K562 (cell line): ENCODE measurements around the gene CFD.

ENCODE experiments used
- ARNT ChIP-seq, 2 experiments: fragments of 450-650 bp; IDR thresholded peaks; 2 replicates each; pipeline ENCODE4 v1.6.1; 2016; ENCODE audit warnings: mild to moderate bottlenecking in 1 of 2
- FOS ChIP-seq: IDR thresholded peaks from 3 replicates; pipeline ENCODE4 v1.6.1; 2011; ENCODE audit not compliant: insufficient read length; ENCODE audit errors: extremely low read depth
- RBM39 ChIP-seq: fragments of 200-400 bp; formaldehyde crosslinking; optimal IDR thresholded peaks from 2 replicates; pipeline ENCODE3; 2018; ENCODE audit warnings: low read depth, low read length
- SP1 ChIP-seq: sonication (generic); formaldehyde crosslinking; IDR thresholded peaks from 2 replicates; pipeline ENCODE4 v1.8.1; 2022; ENCODE audit warnings: mild to moderate bottlenecking, missing genetic modification reagents
- TRIM24 ChIP-seq, 2 experiments: fragments of 450-650 bp; IDR thresholded peaks; 2 replicates each; pipeline ENCODE4 v1.6.1; 2016
- ZFP30 ChIP-seq: fragments of 250-450 bp; sonication (Bioruptor Pico); IDR thresholded peaks from 2 replicates; pipeline ENCODE4 v1.8.0; 2022; ENCODE audit warnings: moderate library complexity, mild to moderate bottlenecking, inconsistent platforms, borderline replicate concordance
- ZNF384 ChIP-seq: IDR thresholded peaks from 2 replicates; pipeline ENCODE4 v1.6.1; 2012; ENCODE audit warnings: low read depth, low read length, improper control_type of control experiment
- TF ChIP-seq, protein P1 (sequence below), 3 experiments: IDR thresholded peaks in 2 of 3; conservative IDR thresholded peaks in 1 of 3; 2 replicates each; pipeline ENCODE4 v1.5.1; 2011 to 2012; ENCODE audit warnings: low read length in 3 of 3, mild to moderate bottlenecking in 3 of 3, control low read depth in 2 of 3, improper control_type of control experiment in 1 of 3, inconsistent platforms in 1 of 3, low read depth in 1 of 3, mixed read lengths in 1 of 3, moderate library complexity in 1 of 3; ENCODE audit not compliant: insufficient read depth in 2 of 3
- TF ChIP-seq, protein P2 (sequence below), 2 experiments: fragments of 450-650 bp in 1 of 2; IDR thresholded peaks; 2 replicates each; pipeline ENCODE4 v1.6.1; 2011 to 2017; ENCODE audit warnings: low read depth in 2 of 2, antibody characterized with exemption in 1 of 2, borderline replicate concordance in 1 of 2, low read length in 1 of 2, mild to moderate bottlenecking in 1 of 2, mixed read lengths in 1 of 2; ENCODE audit not compliant: control insufficient read depth in 1 of 2

DNA sequence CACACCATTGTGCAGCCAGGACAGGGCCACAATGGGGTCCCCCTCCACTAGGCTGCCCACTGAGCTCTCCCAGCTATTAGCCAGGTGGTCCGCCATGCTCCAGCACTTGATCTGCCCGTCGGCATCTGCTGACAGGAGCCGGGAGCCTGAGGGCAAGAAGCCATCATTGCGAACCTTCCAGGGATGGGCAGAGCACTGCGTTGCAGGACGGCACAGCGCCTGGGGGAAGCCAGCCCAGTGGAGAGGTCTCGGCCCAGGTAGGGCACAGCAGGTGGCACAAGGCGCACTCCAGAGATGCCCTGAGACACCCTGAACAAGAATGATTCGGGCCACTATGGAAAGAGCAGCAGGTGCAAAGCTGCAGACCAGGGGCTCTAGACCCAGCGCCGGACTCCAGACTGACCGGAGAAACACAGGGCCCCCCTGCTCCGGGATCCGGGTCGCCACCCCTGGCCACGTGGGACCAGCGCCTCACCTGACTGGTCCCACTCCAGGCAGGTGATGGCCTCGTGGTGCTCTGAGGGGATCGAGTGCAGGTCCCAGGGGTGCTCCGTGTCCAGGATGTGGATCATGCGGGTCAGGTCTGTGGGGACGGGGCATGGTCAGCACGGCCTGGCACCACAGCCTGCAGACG, 30.3 kb downstream of the CFD start:
- no peak for TF ChIP-seq ARNT (IDR thresholded peaks at IDR 0.05)
- TF ChIP-seq, protein P1, sequence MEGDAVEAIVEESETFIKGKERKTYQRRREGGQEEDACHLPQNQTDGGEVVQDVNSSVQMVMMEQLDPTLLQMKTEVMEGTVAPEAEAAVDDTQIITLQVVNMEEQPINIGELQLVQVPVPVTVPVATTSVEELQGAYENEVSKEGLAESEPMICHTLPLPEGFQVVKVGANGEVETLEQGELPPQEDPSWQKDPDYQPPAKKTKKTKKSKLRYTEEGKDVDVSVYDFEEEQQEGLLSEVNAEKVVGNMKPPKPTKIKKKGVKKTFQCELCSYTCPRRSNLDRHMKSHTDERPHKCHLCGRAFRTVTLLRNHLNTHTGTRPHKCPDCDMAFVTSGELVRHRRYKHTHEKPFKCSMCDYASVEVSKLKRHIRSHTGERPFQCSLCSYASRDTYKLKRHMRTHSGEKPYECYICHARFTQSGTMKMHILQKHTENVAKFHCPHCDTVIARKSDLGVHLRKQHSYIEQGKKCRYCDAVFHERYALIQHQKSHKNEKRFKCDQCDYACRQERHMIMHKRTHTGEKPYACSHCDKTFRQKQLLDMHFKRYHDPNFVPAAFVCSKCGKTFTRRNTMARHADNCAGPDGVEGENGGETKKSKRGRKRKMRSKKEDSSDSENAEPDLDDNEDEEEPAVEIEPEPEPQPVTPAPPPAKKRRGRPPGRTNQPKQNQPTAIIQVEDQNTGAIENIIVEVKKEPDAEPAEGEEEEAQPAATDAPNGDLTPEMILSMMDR (IDR thresholded peaks at IDR 0.05 in 2 of 3, conservative IDR thresholded peaks at IDR 0.05 in 1 of 3; ENCODE audit: insufficient read depth in 2 of 3, low read depth in 1 of 3, low read length in 3 of 3): no peak
- TF ChIP-seq FOS: no peak
- TF ChIP-seq ZNF384: no peak
- no peak for TF ChIP-seq ZFP30 (CRISPR knock-in tag)
- TF ChIP-seq SP1 (CRISPR knock-in tag): no peak
- no peak for TF ChIP-seq RBM39
- TF ChIP-seq TRIM24 (IDR thresholded peaks at IDR 0.05): no peak
- TF ChIP-seq, protein P2, sequence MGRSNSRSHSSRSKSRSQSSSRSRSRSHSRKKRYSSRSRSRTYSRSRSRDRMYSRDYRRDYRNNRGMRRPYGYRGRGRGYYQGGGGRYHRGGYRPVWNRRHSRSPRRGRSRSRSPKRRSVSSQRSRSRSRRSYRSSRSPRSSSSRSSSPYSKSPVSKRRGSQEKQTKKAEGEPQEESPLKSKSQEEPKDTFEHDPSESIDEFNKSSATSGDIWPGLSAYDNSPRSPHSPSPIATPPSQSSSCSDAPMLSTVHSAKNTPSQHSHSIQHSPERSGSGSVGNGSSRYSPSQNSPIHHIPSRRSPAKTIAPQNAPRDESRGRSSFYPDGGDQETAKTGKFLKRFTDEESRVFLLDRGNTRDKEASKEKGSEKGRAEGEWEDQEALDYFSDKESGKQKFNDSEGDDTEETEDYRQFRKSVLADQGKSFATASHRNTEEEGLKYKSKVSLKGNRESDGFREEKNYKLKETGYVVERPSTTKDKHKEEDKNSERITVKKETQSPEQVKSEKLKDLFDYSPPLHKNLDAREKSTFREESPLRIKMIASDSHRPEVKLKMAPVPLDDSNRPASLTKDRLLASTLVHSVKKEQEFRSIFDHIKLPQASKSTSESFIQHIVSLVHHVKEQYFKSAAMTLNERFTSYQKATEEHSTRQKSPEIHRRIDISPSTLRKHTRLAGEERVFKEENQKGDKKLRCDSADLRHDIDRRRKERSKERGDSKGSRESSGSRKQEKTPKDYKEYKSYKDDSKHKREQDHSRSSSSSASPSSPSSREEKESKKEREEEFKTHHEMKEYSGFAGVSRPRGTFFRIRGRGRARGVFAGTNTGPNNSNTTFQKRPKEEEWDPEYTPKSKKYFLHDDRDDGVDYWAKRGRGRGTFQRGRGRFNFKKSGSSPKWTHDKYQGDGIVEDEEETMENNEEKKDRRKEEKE (IDR thresholded peaks at IDR 0.05; ENCODE audit: borderline replicate concordance in 1 of 2, control insufficient read depth in 1 of 2, low read depth in 2 of 2, low read length in 1 of 2): no peak
